GM19463 (cell line): ENCODE results near the gene RSAD2.
A peak's percentile ranks its signal among the peaks of the same experiment; 100 is the strongest.

ENCODE experiments used
- ATAC-seq: cut with Tn5 transposase; IDR thresholded peaks from one replicate; pipeline ENCODE4 v1.9.1; 2021; ENCODE audit warnings: mild to moderate bottlenecking, moderate library complexity; ENCODE audit not compliant: unreplicated experiment

RSAD2 gene

DNA sequence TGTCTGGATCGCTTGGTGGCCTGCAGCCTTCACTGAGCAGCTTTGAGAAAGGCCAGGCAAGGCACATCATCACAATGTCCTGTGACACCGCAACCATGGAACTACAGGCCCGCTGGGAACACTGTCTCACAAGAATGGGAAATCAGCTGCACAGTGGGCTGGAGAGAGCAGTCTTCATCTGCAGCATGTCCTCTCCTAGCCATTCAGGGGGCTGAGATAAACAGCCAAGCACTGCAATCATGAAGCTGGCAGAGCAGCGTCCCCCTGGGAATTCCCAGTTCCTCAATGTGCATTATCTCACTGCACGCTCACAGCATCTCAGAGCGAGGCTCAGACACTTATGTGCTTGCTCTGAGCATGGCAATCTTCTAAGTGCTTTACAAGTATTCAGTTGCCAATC is 13.8 kb upstream of the RSAD2 start:
- no peak for ATAC-seq

DNA sequence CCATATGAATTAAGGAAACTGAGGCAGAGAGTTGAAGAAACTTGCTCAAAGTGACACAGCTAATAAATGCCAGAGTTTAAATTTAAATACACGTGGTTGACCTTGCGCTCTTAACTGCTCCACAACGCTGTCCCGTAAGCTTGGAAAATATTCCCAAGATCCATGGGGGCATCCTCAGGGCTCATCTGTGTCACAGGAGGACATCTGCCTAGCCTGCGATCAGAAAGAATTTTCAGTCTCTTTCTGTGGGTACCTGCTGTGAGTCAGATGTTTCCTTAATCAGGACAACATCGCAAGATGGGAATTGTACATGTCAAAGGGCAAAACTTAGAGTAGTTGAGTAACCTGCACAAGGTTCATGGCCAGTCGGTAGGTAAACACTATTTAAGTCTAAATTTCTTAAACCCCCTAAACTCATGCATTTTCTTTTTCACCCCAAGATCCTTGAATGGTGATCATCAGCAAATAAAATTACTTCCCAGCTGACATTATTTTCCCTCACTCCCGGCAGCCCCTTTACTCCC is 13.3 kb upstream of the RSAD2 start:
- ATAC-seq = no peak

DNA sequence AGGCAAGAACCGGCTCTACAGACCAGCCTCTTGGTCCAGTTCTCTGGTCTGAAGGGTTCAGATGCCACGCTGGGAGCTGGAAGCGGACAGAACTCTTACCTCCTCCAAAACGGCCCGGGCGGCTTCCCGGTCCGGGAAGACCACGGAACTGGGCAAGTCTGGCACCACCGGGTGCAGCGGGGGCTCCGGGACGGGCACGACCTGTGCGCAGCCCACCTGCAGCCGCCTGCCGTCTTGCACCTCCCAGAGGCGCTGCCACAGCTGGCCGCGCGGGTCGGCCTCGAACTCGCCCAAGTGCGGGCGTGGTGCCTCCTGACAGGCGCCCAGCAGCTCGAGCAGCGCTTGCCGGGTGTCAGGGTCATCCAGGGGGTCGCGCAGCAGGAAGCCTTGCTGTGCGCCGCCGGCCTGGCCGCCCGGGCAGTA is 12.6 kb upstream of the RSAD2 start:
- ATAC-seq = peak; percentile 20

DNA sequence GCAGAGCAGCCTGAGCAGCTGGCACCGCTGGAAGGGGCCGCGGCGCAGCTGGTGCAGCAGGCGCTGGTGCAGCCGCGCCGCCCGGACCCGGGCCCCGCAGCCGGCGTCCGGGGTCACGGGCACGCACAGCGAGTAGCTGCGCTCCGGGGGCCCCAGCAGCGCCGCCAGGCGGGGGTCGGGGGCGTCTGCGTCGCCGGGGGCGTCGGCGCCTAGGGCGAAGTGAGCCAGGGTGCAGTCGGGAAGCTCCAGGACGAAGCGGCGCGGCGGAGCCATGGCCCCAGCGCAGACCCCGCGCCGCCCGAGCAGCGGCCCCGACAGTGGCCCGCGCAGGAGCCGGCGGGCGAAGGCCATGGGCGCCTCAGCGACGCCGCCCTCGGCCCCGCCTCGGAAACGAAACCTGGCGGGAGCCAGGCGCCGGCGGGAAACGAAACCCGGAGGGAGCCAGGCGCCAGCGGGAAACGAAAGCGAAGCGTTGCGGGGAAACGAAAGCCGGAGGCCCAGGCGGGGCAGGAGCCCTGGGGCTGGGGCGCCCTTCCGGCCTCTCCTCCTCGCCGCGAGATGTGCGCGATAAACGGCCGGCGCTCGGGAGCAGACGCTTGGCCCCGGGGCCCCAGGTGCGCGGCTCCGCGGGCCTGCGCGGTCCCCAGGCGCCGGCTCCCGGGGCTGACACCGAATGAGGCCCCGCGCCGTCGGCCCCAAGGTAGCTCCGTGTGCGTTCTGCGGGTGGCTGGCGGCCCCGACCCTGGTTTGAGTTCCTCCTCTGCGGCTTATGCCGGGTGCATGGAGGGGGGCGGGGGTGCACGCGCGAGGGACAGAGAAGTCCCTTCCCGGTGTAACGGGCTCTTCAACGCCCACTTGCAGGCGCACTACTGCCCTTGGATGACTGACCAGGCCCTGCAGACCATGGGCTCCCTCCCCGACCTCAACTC is 12.0 kb upstream of the RSAD2 start, which contains the start of gene CMPK2:
TSS of gene CMPK2 (minus strand) at position 562 of the 929 bp plus-strand sequence. CDS start at position 351, 211 bp downstream.
- peak; percentile 66 for ATAC-seq

DNA sequence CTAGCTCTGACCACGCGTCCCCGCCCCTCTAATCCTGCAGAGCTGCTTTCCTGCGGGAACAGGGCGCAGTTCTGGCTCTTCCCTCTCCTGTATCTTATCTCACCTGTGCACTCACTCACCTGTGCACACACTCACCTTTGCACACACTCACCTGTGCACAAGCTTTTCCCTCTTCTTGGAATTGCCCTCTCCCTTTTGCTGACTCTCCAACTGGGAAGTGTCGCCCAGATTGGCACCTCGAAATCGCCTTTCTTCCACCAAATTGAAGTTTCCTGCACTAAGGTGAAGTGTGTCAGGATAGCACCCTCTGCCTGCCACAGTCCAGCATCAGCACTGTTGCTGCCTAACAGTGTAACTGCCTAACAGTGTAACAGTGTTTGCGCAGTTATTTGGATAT is 11.3 kb upstream of the RSAD2 start:
- peak; percentile 31 for ATAC-seq

DNA sequence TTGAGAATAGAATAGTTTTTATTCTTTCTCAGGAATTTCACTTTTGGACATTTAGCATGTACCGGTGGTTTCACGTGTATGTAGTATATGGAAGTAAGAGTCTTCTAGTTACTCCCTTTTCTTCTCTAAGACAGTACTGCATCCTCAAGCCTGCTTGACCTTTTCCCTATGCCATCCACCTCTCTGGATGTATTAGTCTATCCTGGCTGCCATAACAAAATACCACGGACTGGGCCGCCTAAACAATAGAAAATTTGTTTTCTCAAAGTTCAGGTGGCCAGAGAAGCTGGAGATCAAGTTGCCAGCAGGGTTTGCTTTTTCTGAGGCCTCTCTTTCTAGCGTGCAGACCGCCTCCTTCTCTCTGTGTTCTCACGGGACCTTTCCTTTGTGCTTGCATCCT is 10.6 kb upstream of the RSAD2 start:
- no peak for ATAC-seq

DNA sequence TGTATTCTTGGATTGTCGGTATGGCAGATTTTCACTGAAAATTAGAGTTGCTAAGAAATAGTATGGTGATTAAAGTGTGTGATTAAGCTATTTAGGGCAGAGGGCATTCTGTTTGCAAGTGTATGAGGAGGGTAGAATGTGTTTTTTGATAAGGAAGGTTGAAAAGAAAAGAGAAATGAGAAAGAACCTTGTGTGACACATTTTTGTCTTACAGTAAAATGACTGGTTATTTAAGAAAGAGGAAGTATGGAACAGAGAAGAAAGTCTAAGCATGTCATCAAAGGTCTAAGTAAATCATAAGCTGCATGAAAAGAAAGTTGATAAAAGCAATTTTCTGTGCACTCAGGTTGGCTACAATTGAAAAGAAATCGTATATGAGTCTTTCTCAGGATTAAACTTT is 5.2 kb upstream of the RSAD2 start:
- ATAC-seq = peak; percentile 62

DNA sequence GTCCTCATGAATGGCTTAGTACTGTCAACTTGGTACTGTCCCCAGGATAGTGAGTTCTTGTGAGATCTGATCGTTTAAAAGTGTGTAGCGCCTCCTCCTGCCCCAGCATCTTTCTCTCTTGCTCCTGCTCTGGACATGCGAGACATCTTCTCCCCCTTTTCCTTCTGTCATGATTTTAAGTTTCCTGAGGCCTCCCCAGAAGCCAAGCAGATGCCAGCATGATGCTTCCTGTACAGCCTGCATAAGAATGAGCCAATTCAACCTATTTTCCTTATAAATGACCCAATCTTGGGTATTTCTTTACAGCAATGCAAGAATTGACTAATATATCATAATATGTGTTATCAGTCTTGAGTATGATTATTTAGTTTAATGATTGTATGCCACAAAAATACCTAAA is 3.5 kb upstream of the RSAD2 start:
- ATAC-seq = no peak

DNA sequence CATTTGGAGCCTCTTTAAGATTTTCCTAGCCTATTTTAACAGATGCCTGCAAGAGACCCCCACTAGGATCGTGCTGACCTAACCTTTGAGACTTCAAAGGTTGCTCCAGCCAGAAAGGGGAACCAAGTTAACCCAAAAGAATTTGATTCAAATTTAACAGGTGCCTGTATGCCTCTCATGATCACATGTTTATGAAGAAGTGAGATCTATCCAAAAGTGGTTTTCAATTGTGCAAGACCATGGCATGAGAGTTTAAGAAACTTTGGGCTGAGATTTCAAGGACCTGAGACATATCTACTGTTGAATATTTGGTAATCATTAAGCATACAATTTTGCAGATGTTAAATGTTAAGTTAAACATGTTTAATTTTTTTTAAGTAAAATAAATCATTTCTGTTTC is 1.3 kb upstream of the RSAD2 start:
- no peak for ATAC-seq

DNA sequence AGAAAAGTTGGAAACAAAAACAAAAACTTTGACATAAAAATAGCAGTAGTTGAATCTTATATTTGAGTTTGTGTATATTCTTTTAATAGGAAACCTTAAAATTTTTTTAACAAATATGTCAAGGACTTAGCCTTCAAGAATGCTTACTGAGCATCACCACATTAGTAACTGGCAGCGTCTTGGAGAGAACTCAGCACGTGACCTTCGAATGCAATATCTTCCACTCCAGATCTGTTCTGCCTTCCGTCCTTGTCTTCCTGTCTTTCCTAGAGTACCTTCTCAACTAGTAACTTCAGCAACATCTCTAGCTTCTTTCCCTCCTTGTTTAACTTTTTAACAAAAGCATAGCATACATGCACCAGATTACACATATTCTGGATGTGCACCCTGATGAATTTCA is 972 bp downstream of the RSAD2 start:
- ATAC-seq = no peak

DNA sequence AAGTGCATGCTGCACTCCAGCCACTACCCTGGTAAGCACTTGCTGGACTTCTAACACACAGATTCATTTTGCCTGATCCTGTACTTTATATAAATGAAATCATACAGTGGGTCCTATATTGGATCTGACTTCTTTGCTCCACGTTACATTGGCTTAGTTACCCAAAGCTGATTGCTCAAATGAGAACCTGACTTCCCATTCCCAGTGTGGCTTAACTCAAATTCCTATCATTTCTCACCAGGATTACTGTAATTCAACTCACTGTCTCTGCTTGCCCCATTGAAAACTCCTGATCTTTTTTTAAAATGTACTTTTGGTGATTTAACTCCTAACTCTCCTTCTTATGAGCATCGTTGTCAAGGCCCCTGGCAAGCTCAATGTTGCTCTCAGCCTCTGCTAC is 1.4 kb downstream of the RSAD2 start:
- ATAC-seq = no peak

DNA sequence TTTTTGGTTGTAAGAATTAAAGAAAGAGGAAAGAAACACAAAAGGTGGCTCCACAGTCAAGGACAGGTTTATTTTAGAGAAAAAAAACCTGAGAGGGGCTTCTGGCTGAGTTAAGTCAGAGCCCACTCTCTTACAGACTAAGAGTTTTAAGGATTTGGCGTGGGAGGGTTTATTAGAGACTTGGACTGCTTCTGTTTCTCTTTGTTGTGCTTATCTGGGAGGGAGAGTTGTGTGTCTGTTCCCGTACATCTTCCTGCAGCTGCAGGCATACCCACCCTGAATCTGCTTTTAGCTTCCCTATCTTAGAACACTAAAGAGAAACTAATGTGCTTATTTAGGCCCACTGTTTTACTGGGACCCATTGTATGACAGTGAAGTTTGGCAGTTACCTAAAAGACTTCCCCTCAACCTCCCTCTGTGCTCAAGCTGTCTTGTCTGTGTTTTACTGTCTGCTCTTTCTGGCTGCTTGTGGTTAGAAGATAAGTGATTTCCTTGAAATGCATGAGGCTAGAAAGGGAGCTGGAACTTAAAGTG is 2.7 kb downstream of the RSAD2 start:
- no peak for ATAC-seq

DNA sequence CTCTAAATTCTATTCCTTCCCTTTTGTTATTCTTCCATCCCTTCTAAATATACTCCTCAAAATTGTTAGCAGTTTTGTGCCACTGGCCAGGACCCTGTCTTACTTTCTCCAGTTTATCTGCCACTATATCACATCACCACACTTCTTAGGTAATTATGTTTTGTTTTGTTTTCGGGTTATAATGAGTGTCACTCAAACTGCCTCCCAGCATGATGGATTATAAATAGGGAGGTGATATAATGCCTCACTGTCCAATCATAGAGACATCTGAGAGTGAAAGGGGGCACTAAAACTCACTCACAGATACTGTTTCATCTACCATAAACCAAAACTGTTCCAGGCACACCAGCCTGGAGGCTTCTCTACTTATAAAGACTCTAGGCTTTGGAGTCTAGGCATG is 3.5 kb downstream of the RSAD2 start:
- no peak for ATAC-seq

DNA sequence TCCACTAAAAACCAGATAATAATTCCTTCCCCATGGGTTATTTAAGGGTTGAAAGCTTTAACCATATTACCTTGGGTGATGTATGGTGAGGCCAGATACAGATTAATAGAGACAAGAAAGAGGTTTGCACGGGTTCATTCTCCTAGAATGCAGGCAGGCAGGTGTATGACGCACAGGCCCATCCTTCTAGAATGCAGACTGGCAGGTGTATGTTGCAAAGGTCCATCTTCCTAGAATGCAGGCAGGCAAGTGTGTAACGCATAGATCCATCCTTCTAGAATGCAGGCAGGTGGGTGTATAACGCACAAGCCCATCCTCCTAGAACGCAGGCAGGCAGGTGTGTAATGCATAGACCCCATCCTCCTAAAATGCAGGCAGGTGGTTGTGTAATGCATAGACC is 3.9 kb downstream of the RSAD2 start:
- ATAC-seq = no peak

DNA sequence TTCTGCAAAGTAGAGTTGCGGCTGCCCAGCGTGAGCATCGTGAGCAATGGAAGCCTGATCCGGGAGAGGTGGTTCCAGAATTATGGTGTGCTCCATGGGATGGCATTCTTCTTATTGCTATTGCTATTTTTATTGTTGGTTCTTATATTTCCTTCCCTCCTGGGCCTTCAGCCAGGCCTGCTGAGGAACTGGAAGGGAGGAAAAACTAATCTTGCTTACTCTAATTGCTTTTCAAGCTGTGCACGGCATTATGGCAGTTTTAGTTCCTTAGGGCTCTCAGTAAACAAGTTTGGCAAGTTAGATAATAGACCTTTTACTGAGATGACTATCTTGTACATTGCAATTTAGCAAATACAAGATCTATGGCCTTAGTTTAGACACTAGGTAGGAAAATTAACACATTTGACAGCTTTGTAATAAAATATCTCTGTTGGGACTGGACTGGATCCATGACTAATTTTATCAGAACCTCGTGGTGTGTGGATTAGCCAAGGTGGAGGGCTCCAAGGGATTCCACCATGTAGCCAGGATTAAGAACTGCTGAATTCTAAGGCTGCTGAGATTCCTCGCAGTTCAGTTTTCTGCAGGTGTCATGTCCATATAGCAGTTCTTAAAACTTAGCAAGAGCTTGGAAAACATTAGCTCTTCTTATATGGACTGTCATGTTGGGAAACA is 6.0 kb downstream of the RSAD2 start:
- no peak for ATAC-seq

DNA sequence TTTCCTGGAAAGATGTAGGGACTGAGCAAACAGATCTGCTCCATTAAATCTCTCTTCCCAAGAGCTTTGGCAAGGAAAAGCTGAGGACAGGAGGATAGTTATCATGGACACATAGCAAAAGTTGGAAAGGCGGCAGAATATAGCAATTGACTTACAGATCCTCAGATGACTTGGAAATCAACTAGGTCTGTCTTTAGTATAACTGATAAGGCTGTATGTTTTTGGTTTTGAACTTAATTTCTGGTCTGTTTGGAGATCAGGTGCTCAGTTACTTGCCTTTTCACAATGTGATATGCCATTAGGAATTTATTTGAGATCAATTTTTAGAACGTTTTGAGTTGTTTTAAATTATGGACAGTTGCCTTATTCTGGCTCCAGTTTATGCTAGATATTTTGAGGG is 8.0 kb downstream of the RSAD2 start:
- ATAC-seq = no peak

DNA sequence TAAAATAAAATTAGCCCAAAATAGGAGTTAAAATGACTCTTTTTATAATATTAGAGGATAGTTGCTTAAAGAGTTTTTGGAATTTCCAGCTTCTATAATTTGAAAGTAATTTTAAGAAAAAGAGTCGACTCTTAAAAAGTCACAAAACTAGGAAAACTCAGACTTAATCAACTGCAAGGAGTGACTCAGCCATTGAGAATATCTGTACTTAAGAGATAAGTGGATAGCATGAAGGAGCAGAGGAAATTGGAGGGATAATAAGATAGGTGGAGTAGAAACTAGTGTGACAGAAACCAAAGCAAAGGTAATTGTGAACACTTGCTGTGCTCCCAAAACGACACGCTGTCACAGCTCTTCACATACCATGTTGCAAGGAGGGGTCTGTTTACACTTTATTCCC is 8.4 kb downstream of the RSAD2 start:
- ATAC-seq = no peak

DNA sequence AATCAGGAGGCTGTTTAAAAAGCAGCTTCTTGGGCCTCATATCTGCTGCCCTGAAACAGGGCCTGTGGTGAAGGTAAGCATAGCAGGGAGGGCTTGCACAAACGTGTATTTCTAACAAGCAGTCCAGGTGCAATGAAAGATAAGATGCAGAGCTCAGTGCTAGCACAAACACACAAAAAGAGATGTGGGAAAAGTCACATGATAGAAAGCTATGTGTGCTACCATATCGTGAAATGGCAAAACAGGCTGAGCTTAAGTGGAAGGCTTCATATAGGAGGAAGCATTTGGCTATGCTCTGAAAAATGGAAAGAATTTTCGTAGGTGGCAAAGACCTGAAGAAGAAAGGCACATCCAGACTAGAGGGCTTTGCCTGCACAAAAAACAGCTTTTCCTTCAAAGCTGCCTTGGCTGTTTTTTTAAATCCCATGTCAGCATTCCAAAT is 10.2 kb downstream of the RSAD2 start:
- no peak for ATAC-seq

DNA sequence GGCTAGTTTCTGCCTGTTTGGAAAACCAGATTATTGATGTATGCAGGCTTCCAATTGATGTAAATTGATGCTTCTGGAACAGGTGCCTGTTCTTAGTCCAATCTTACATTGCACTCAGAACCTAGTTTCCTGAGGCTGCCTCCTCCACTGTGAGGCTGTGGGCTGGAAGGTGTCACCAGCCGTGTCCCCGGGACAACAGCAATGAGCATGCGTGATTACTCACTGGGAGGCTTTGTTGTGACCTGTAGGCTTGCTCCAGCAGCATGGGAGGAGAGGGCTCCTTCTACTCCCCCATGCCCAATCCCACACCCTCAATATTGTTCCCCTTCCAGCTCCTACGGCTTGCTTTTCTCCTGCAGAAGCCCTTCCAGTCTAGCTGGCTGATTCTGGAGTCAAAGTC is 11.1 kb downstream of the RSAD2 start:
- no peak for ATAC-seq

DNA sequence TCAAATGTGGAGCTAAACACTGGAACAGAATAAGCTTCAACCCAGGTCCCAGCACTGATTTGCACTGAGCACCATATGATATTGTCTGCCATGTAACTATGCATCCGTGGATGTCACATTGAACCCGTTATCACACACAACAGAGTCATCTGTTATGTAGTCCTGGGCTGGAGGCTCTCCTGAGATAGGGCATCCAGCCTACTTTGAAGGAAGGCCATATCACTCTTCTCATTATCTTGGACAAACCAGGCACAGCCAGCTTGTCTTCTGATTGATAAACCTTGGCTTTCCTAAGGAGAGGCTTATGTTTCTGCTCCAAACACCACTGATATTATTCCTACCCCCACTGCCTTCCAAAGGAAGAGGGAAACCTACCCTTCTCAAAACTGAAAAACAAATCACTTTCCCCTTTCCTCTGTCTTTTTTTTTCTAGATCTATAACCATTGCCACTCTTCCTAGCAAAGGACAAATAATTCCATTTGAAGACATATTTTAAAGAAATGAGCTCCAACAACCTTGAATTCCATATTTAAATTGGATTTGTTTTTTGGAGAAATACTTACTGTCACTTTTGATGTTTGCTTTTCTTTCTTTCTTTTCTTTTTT is 16.4 kb downstream of the RSAD2 start:
- no peak for ATAC-seq
